ENCODE results near the gene MBL2. TPM values are rescaled to one million over a fixed set of nuclear protein-coding genes. Genes with fewer than 3 reads are reported as not detected.

The MBL2 gene
- total RNA-seq, 4 donors from 2014 or later = not detected

GRCh38 chr10:52768001-52768532 is 4.5 kb downstream of the MBL2 start:
- intact Hi-C loops (cut with DNase I; ENCODE audit: low total_unique reads) = no loop called here
- no peak overlapping the region for H3K4me3 ChIP-seq
- H3K27me3 ChIP-seq = no peaks in the 10 kb centered on the region
- no peak for DNase-seq
- H3K36me3 ChIP-seq = no peaks in the 10 kb centered on the region
- no peaks in the 10 kb centered on the region for H3K4me1 ChIP-seq
- H3K27ac ChIP-seq = no peak overlapping the region
- no peaks in the 10 kb centered on the region for H3K9me3 ChIP-seq
- TF ChIP-seq CTCF (IDR thresholded peaks at IDR 0.05) (no peak), POLR2A (IDR thresholded peaks at IDR 0.05) (no peak)

DNA sequence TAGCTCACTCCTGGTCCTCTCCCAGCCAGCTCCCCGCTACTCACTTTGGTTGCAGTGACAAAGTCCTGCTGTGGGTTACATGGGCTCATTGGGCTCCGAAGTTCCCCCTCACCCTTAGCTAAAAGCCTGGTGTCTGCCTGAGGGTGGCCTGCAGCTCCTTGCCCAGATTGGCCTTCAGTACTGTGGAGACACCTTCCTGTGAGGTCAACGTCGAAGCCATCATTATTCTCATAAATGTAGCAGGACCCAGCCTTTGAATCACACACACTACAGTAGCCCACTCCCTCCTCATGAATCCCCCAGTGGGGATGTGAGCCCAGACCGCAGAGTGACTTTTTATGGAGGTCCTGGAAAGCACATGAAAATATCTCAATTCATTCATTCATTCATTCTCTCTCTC is 10.5 kb downstream of the MBL2 start:
- H3K27ac ChIP-seq = no peak overlapping the region
- H3K4me1 ChIP-seq = no peaks in the 10 kb centered on the region
- intact Hi-C loops (cut with DNase I; ENCODE audit: low total_unique reads) = no loop called here
- H3K36me3 ChIP-seq = no peaks in the 10 kb centered on the region
- no peak for TF ChIP-seq POLR2A (IDR thresholded peaks at IDR 0.05)
- TF ChIP-seq CTCF (IDR thresholded peaks at IDR 0.05) = no peak
- H3K4me3 ChIP-seq = no peak overlapping the region
- no peak for DNase-seq
- H3K9me3 ChIP-seq = no peaks in the 10 kb centered on the region
- H3K27me3 ChIP-seq = no peaks in the 10 kb centered on the region

DNA sequence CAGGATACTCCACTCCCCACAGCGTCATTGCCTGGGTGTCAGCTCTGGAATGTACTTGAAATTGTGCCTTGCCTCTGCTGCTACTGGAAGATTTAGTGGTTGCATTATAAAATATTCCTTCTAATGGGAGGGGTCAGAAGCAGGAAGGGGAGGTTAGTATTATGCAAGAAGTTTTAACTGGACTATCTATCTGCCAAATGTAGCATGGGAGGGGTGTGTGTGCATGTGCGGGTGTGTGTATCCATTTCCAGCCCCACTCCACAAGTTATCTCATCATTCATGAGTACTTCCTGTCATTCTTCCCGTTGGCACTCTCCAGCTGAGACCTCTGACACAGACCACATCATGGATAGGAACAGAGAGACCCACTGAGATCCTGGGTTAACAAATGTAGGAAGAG is 13.4 kb downstream of the MBL2 start:
- Histone ChIP-seq H3K4me3 (no peak overlapping the region), H3K27ac (no peak overlapping the region), H3K36me3 (no peaks in the 10 kb centered on the region), H3K27me3 (no peaks in the 10 kb centered on the region), H3K4me1 (no peaks in the 10 kb centered on the region), H3K9me3 (no peaks in the 10 kb centered on the region)
- DNase-seq = no peak
- TF ChIP-seq POLR2A (IDR thresholded peaks at IDR 0.05) = no peak
- no peak for TF ChIP-seq CTCF (IDR thresholded peaks at IDR 0.05)
- intact Hi-C loops (cut with DNase I; ENCODE audit: low total_unique reads) = no loop called here

GRCh38 chr10:52758406-52758805 is 14.2 kb downstream of the MBL2 start:
- no peaks in the 10 kb centered on the region for H3K36me3 ChIP-seq
- TF ChIP-seq CTCF (IDR thresholded peaks at IDR 0.05) (no peak), POLR2A (IDR thresholded peaks at IDR 0.05) (no peak)
- no peak for DNase-seq
- intact Hi-C loops (cut with DNase I; ENCODE audit: low total_unique reads) = no loop called here
- no peaks in the 10 kb centered on the region for H3K4me1 ChIP-seq
- no peaks in the 10 kb centered on the region for H3K27me3 ChIP-seq
- no peak overlapping the region for H3K27ac ChIP-seq
- no peak overlapping the region for H3K4me3 ChIP-seq
- H3K9me3 ChIP-seq = no peaks in the 10 kb centered on the region

DNA sequence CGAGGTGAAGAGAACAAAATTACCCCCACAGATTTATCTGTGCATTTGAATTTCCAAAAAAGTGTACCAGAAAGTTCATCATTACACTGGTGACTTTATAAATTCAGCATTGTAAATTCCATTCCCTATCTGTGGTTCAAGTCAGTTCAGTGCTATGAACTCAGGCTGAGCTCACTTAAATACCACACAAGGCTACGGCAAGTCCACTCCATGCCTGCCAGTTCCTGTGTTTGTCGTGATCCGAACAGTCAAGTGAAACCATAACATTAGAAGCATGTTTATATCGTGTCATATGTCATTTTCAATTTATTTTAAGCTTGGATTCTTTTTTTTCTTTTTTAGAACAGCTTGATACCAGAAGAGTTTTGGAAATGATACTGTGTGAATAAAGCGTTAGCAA is 14.8 kb downstream of the MBL2 start:
- no peak overlapping the region for H3K27ac ChIP-seq
- no peak for DNase-seq
- no peaks in the 10 kb centered on the region for H3K9me3 ChIP-seq
- intact Hi-C loops (cut with DNase I; ENCODE audit: low total_unique reads) = no loop called here
- no peaks in the 10 kb centered on the region for H3K27me3 ChIP-seq
- TF ChIP-seq CTCF (IDR thresholded peaks at IDR 0.05) = no peak
- no peak for TF ChIP-seq POLR2A (IDR thresholded peaks at IDR 0.05)
- H3K4me1 ChIP-seq = no peaks in the 10 kb centered on the region
- H3K36me3 ChIP-seq = no peaks in the 10 kb centered on the region
- no peak overlapping the region for H3K4me3 ChIP-seq

All from uterus (tissue), 4 donors.